HFFc6 (cell line): Measurements from ENCODE around the gene RNASE11. TPM values are rescaled to one million over a fixed set of nuclear protein-coding genes. Genes with fewer than 3 reads are reported as not detected.
A peak's percentile ranks its signal among the peaks of the same experiment; 100 is the strongest.

Experiments used
- DNase-seq: peaks from one replicate; pipeline ENCODE4 v3.0.0-alpha.2; 2018
- H3K27ac Mint-ChIP-seq: 2 replicates; pipeline ENCODE4 v1.8.0; 2020; ENCODE audit warnings: mild to moderate bottlenecking, mixed read lengths
- H3K27me3 Mint-ChIP-seq: 2 replicates; pipeline ENCODE4 v1.8.0; 2021; ENCODE audit warnings: mild to moderate bottlenecking, moderate library complexity, mixed read lengths; ENCODE audit not compliant: insufficient read depth
- H3K36me3 Mint-ChIP-seq: 2 replicates; pipeline ENCODE4 v1.8.0; 2021; ENCODE audit warnings: low read depth, mixed read lengths
- H3K4me1 Mint-ChIP-seq: 2 replicates; pipeline ENCODE4 v1.8.0; 2020; ENCODE audit warnings: low read depth, mixed read lengths
- H3K4me3 Mint-ChIP-seq: 2 replicates; pipeline ENCODE4 v1.8.0; 2020; ENCODE audit warnings: mild to moderate bottlenecking, moderate library complexity, mixed read lengths
- H3K9me3 Mint-ChIP-seq: 2 replicates; pipeline ENCODE4 v1.8.0; 2020; ENCODE audit warnings: mild to moderate bottlenecking, mixed read lengths
- CTCF ChIP-seq: fragments of 200-600 bp; sonication (generic); IDR thresholded peaks from 2 replicates; pipeline ENCODE4 v1.5.0; 2021; ENCODE audit warnings: antibody characterized with exemption, mild to moderate bottlenecking
- total RNA-seq, 6 experiments: library from RNA; stranded (reverse); fragmentation: NEBNext Ultra II Directional; extraction: Animal tissue kit (Norgen Biotek cat#: 25700); gene quantifications; 2 replicates in 1 of 6; 3 replicates in 5 of 6; pipeline ENCODE4 v1.2.3, GENCODE V29; 2021

The RNASE11 gene
- total RNA-seq, 6 experiments from 2014 or later = not detected

GRCh38 chr14:20606902-20607242, 19.1 kb upstream of the RNASE11 start:
- 0 out of 2 replicates have a peak, but pooled peaks cover 4% of the 10 kb centered on the region for H3K4me1 Mint-ChIP-seq
- H3K27ac Mint-ChIP-seq = no peak overlapping the region
- no peak overlapping the region for H3K4me3 Mint-ChIP-seq
- no peaks in the 10 kb centered on the region for H3K9me3 Mint-ChIP-seq
- H3K36me3 Mint-ChIP-seq = no peaks in the 10 kb centered on the region
- TF ChIP-seq CTCF = no peak
- DNase-seq = no peak
- no peaks in the 10 kb centered on the region; the same call in 1 of the 2 replicates for H3K27me3 Mint-ChIP-seq

- 0 out of 2 replicates have a peak, but pooled peaks cover 4% of the 10 kb centered on the region for H3K4me1 Mint-ChIP-seq
- peak; percentile 80 for TF ChIP-seq CTCF
- no peaks in the 10 kb centered on the region for H3K9me3 Mint-ChIP-seq
- no peaks in the 10 kb centered on the region; the same call in none of the 2 replicates for H3K27me3 Mint-ChIP-seq
- no peaks in the 10 kb centered on the region for H3K36me3 Mint-ChIP-seq
- DNase-seq = peak; percentile 49
- H3K4me3 Mint-ChIP-seq = no peak overlapping the region
- H3K27ac Mint-ChIP-seq = no peak overlapping the region
Observed at GRCh38 chr14:20606190-20606901, 18.5 kb upstream of the RNASE11 start.

GRCh38 chr14:20603813-20604690, 16.3 kb upstream of the RNASE11 start:
- Mint-ChIP-seq H3K27ac (no peak overlapping the region), H3K4me3 (no peak overlapping the region), H3K9me3 (no peaks in the 10 kb centered on the region), H3K36me3 (no peaks in the 10 kb centered on the region), H3K27me3 (peaks cover 15% of the 10 kb centered on the region), H3K4me1 (0 out of 2 replicates have a peak, but pooled peaks cover 4% of the 10 kb centered on the region)
- DNase-seq = no peak
- no peak for TF ChIP-seq CTCF

GRCh38 chr14:20602583-20602982, 14.8 kb upstream of the RNASE11 start:
- Mint-ChIP-seq H3K27me3 (peaks cover 18% of the 10 kb centered on the region), H3K9me3 (no peaks in the 10 kb centered on the region), H3K27ac (no peak overlapping the region), H3K36me3 (no peaks in the 10 kb centered on the region), H3K4me1 (0 out of 2 replicates have a peak, but pooled peaks cover under 1% of the 10 kb centered on the region), H3K4me3 (no peak overlapping the region)
- TF ChIP-seq CTCF = no peak; the same call in 1 of the 2 replicates
- no peak for DNase-seq

- Mint-ChIP-seq H3K27ac (no peak overlapping the region), H3K4me3 (no peak overlapping the region), H3K4me1 (no peaks in the 10 kb centered on the region), H3K27me3 (peaks cover 18% of the 10 kb centered on the region), H3K36me3 (no peaks in the 10 kb centered on the region), H3K9me3 (no peaks in the 10 kb centered on the region)
- no peak for DNase-seq
- TF ChIP-seq CTCF = no peak
Observed at GRCh38 chr14:20601522-20601921, 13.7 kb upstream of the RNASE11 start.
